Stimulated activated CD8-positive, alpha-beta memory T cell treated with anti-CD3 and anti-CD28 coated beads, Interleukin-7, amount 100 ng/mL, for 24 hours (primary cell): ENCODE data around the gene IFI30.
"Not testable (repeated sequence)": the region's sequence is repeated elsewhere in the genome, so short reads cannot be mapped to it uniquely, and the experiment has no call there.

Experiments used
- DNase-seq: peaks from one replicate; pipeline ENCODE4 v3.0.0-alpha.2; 2020; ENCODE audit warnings: low read depth

The IFI30 gene

GRCh38 chr19:18203408-18203862 is 29.8 kb downstream of the IFI30 start:
- no peak for DNase-seq

GRCh38 chr19:18203863-18204393 is 30.3 kb downstream of the IFI30 start, which contains the start of gene RAB3A:
RAB3A (minus strand) TSS chr19:18204042; CDS start chr19:18202740, 1,302 bp downstream.
- peak; percentile 99 for DNase-seq

DNA sequence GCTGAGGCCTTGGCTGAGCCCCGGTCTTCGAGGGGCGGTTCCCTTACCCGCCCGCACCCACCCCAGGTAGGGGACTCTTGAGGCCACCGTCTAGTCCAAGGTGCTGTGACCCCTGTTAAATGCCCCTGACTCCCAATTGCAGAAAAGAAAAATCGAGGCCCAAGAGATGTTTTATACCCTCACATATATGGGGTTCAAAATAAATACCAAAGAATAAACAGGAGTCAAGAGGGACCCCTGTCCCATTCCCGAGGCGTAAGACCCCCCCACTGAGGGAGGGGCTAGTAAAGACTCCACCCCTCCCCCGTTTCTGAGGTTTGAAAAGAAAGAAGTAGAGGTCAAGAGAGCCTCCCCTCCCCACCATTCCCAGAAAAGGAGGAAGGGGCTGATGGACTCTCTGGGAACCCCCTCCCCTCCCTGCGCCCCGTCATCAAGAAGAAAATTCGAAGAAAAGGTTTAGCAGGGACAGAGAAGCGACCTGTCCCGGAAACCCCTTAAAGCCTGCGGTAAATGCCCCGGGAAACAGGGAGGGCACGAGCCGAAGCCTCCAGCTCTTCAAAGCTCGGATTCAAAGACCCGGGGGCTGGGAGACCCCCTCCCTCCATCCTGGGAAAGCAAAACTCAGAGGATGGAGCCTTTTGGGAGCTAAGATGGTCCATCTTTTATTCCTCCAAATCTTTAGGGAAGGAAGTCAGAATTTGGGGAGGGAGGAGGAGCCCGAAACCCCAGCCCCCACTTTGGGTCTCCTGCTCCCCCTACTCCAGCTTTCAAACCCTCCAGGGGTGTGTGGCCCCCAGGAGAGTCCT is 31.0 kb downstream of the IFI30 start:
- no peak for DNase-seq

DNA sequence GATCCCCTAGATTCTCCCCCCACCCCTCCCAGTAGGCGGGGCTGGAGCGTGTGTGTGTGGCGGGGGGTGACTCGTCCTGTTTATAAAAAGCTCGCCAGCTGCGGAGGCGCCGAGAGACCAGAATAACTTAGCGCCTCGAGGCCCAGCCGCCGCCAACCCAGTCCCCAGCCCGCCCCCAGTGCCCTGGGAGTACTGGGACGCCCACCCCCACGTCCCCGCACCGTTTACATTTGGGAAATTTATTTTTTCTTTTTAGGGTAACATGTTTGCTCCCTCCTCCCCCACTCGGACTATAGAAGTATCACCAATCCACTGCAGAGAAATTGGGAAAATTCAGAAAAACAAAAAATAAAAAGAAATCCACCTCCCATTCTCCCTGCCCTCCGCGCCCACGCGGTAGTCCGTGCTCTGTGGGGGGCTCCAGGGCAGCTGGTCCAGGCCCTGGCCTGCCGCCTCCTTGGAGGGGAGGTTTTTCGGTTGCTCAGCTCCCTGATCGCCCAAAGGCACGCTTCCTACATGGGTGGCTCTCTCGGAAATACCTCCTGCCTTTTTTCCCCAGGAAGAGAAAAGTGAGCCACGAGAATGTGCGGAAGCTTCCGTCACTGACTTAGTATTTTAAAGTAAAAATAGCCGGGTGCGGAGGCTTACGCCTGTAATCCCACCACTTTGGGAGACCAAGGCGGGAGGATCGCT is 31.7 kb downstream of the IFI30 start:
- DNase-seq: no peak

DNA sequence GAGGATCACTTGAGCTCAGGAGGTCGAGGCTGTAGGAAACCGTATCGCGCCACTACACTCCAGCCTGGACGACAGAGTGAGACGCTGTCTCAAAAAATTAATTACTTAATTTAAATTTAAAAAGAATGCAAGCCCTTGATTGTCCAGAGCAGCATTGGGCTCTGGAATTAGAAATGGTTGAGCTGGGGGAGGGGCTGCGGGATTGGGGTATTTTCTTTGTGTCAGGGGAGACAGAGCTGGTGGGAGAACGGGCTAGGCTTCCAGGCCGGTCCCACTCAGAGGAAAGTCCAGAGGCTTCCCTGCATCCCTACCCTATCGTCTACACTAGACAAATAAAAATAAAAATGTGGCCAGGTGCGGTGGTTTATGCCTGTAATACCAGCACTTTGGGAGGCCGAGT is 32.4 kb downstream of the IFI30 start:
- DNase-seq: no peak

GRCh38 chr19:18208098-18208951 is 34.7 kb downstream of the IFI30 start:
- DNase-seq: peak; percentile 27

GRCh38 chr19:18209912-18210311 is 36.3 kb downstream of the IFI30 start:
- not testable (repeated sequence) for DNase-seq

DNA sequence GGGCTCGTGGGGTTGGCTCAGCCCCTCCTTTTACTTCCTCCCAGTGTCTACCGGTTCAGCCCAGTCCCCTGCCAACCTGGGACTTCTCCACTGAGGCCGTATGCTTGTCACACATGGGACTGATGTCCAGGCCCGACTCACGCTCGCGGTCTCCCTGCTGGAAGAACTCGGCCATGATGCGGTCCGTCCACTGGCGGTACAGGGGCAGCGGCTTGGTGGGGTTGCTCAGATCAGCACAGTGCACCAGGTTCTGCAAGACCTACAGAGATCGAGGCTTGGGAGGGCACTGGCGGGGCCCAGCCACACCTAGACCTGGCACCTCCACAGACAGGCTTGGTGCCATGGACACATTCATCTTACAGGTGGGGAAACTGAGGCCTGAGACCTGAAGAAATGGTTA is 38.1 kb downstream of the IFI30 start:
- no peak for DNase-seq

- no peak for DNase-seq
These were observed 41.3 kb downstream of the IFI30 start for GRCh38 chr19:18214779-18215433.

DNA sequence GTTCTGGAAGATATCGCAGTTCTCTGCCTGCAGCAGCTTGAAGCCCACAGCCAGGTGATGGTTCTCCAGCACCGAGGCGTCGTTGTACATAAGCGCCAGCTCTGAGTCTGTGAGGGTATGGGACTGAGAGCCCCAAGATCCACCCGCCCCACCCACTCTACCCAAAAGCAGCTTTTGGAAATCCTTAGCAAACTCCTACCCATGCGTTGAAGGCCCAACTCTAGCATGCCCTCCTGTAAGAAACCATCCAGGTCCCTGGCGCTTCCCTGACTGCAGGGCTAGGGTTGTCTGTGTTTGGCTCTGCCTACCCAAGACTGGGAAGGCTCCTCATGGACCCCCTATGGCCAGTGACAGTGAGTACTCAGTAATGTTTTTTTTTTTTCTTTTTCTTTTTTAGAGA is 43.2 kb downstream of the IFI30 start:
- DNase-seq: no peak

- no peak for DNase-seq
These were observed 44.5 kb downstream of the IFI30 start for GRCh38 chr19:18218159-18218558.

DNA sequence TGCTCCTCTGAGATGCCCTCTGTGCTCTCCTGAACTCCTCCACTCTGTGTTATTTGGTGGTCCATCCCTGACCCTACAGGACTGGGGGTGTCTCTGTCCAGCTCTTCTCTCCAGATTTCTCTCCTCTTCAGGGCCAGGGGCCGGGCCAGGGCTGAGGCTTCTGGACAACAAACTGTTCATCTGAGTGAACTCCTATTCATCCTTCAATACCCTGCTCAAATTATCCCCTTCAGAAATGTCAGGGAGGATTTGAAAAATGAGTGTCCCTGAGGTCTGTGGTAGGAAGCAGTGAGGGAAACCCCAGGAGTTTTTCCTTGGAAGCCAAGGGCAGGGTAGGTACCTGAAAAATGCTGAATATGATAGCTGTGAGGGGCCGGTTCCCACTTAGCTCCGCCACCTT is 45.0 kb downstream of the IFI30 start:
- no peak for DNase-seq

GRCh38 chr19:18219911-18220631 is 46.5 kb downstream of the IFI30 start:
- DNase-seq: no peak

- DNase-seq: no peak
These were observed 47.1 kb downstream of the IFI30 start for GRCh38 chr19:18220632-18221275.

DNA sequence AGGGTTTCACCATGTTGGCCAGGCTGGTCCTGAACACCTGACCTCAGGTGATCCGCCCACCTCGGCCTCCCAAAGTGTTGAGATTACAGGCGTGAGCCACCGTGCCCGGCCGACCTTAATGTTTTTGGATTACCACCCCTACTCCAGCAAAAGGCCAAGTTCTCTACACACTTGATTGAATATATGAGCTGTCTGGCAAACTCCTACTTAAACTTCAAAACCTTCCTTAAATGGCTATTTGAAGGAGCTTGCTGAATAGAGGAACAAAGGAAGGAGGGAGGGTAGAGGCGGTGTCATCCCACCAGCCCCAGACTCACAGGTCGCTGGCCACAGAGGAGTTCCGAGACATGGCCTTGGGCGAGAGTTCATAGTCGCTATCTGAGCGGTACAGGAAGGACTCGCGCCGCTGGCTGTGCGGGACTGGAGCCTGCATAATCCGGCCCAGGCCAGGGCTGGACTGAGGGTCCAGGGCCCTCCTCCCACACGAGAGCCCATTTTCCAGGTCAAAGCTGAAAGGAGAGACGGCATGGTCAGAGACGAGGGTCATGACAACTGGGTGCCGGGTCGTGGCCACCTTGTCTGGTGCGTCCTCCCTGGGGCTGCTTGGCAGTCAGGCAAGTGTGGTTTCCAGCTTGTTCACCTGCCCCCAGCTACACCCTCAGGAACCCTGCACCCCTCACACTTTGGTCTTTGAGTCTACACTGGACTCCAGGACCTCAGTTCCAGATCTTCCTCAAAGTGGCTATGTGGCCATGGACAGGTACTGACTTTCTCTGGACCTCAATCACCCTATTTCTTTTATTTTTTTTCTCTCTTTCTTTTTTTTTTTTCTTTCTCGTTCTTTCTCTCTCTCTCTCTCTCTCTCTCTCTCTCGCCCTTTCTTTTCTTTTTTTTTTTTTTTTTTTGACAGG is 48.5 kb downstream of the IFI30 start:
- no peak for DNase-seq

GRCh38 chr19:18223860-18224524 is 50.4 kb downstream of the IFI30 start:
- DNase-seq: no peak

DNA sequence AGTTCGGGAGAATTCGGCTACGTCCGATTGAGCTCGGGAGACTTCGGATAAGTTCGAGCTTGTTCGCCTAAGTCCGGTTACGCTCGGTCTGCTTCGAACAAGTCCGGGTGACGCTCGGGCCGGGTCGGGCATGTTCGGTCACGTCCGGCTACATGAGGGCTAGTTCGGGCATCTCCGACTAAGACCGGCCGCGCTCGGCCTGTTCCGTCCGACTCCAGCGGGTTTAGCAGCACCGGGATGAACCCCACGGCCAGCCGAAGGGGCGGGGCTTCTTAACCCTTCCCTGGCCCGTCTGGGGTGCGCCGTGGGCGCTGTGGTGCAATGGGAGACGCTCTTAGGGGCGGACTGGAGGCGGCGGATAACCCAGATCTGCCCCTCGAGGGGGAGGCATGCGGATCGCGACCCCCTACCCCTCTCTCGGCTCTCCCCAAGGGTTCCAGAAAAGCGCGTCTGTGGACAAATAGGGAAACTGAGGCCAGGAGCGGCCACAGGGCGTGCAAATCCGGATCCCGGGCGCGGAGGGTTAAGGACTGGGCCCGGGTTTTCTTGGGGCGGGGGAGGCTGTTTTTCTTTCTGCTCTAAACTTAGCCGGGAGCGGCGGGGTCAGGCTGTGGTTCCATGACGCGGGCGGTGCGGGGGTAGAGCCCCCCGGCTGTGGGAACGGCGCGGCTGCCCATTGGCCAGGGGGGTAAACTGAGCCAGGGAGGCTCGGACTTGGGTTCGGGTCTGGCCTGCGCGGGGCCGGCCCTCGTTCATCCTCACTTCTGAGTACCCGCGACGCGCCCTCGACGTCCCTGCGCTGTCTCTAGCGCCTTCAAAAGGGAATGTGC is 51.1 kb downstream of the IFI30 start:
- peak; percentile 84 for DNase-seq

- DNase-seq: no peak
These were observed 51.7 kb downstream of the IFI30 start for GRCh38 chr19:18225355-18225701.
